Activated CD8-positive, alpha-beta memory T cell treated with anti-CD3 and anti-CD28 coated beads for 48 hours (primary cell): ENCODE measurements around the gene KRTAP10-1.
"Not testable (repeated sequence)": the region's sequence is repeated elsewhere in the genome, so short reads cannot be mapped to it uniquely, and the experiment has no call there.

Experiments used
- DNase-seq, 3 experiments: peaks; one replicate each; pipeline ENCODE4 v3.0.0-alpha.2; 2020; ENCODE audit warnings: low read depth in 2 of 3, low spot score in 2 of 3

The KRTAP10-1 gene, protein sequence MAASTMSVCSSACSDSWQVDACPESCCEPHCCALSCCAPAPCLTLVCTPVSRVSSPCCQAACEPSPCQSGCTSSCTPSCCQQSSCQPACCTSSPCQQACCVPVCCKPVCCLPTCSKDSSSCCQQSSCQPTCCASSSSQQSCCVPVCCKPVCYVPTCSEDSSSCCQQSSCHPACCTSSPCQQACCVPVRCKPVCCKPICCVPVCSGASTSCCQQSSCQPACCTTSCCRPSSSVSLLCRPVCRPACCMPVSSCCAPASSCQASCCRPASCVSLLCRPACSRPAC

DNA sequence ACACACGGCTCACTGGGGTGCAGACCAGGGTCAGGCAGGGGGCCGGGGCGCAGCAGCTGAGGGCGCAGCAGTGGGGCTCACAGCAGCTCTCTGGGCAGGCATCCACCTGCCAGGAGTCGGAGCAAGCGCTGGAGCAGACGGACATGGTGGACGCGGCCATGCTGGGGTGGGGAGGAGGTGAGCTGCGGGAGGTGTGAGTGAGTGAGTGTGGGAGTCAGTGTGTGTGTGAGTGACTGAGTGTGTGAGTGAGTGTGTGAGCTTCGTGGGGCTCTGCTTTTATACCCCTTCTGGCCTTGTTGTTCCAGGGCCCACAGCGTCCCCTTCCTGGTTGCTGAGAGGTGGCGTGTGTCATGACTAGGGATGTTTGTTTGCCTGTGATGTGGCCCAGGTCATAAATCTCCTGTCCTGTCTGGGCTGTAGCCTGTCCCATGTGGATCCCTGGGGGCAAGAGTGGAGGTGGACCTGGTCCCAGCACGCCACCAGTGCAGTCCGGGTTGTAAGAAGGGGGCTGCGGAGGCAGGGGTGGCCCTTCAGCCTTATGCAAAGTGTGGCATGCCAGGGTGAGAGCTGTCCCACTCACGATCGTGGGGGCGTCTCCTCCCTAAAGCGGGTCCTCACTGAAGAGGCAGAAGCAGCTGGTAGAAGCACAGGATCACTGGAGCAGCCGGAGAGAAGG lies at the start of gene KRTAP10-1:
Gene KRTAP10-1, minus strand, starts transcription at position 205 of the 676 bp plus-strand sequence. Its CDS starts 45 bp downstream, at position 160.
- no peak for DNase-seq

DNA sequence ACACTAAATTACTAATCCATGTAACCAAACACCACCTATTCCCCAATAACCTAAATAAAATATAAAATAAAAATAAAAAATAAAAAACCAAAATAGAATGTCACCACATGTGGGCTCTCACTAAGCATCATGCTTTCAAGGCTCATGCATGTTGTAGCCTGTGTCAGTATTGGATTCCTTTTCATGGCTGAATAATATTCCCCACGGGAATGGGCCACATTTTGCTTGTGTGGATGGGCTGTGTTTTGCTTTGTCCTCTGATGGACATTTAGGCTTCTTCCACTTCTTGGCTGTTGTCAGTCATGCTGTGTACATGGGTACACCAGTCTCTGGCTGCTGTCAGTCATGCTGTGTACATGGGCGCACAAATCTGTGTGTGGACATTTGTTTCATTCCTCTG lies 49.1 kb upstream of the KRTAP10-1 start:
- no peak for DNase-seq

DNA sequence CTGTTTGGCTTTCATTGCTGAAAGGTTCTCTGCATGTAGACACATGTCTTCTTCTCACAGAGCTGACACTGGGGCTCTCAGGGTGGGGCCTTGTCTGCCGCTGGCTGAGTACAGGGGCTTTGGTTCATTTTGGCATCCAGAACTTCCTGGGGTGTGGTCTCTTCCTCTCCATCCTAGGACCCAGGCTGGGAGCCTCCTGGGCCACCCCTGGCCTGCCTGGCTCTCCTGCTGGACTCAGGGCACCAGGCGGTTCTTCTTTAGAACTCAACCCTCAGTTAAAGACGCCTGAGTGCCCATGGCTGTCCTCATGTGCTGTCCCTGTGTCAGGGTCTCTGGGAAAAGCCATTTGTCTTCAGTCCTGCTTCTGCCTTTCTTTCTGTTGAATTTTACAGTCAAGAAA lies 45.9 kb upstream of the KRTAP10-1 start:
- no peak for DNase-seq

DNA sequence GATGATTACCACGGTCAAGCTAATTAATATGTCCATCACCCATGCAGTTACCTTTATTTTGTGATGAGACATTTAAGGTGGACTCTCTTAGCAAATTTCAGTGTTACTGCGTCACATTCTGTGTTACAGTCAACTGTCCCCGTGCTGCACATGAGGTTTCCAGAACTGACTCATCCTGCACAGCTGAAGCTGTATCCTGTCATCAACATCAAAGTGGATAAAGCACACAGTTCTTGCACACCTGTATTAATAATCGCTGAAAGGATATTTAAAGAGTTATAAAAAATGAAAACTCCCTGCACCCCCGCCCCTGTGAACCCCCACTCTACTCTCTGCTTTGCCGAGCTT lies 43.8 kb upstream of the KRTAP10-1 start:
- no peak for DNase-seq

DNA sequence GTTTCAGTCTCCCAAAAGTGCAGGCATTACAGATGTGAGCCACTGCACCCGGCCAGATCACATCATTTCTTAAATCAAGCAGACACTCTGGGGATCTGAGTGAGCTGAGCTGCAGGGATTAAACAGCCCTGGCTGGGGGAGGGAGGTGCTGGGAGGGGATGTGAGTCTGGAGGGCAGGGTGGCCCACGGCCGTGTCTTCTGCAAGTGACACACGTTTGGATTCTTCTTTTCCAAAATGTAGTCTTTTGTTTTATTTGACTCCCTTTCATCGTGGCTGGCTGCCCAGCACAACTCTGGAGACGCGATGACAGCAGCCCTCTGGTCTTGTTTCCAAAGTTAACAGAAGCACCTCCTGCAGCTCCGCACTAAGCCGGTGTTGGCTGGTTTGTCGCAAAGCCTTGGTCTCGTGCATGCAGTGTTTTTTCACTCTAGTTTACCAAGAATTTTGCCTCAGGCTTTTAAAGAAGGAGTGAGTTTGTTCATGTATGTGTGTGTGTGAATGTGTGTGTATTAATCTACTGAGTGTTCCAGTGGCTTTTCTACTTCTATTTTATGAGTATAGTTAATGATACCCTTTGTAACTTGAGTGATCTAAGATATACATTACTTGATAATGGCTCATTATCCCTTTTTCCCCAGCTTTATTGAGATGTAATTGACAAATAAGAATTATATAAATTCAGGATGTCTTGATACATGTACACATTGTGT lies 43.2 kb upstream of the KRTAP10-1 start:
- no peak for DNase-seq

DNA sequence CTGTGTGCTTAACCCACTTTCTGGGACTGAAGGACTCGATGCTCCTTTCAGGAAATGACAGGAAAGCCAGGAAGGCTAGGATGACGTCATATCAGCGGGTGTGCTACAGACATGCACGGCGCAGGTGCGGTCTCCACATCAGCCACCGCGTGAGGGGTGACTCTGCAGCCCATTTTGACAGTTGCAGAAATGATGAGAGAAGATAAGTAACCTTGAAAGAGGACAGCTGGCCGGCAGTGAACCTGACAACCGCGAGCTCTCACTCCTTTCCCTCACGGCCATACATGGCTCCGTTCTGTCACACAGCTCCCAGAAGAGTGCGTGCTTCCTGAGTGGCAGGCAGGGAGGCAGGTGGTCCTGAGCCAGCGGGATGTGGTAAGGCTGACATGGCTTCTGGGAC lies 42.1 kb upstream of the KRTAP10-1 start:
- DNase-seq: no peak

DNA sequence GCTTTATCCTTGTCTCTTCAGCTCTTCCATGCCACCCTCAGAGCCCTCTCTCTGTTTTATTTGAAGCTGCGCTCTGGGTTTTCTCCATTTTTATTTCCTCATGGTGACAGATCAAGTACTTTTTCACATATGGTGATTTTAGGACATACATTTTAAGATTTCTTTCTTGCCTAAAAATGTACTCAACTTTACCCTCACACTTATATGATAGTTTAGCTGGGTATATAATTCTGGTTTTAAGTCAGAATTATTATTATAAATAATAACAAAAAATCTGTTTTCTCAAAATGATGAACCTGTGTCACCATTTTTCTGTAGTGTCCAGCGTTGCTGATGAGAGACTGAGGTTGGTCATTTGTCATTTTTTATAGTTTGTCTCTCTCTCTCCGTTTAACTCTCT lies 41.2 kb upstream of the KRTAP10-1 start:
- no peak for DNase-seq

DNA sequence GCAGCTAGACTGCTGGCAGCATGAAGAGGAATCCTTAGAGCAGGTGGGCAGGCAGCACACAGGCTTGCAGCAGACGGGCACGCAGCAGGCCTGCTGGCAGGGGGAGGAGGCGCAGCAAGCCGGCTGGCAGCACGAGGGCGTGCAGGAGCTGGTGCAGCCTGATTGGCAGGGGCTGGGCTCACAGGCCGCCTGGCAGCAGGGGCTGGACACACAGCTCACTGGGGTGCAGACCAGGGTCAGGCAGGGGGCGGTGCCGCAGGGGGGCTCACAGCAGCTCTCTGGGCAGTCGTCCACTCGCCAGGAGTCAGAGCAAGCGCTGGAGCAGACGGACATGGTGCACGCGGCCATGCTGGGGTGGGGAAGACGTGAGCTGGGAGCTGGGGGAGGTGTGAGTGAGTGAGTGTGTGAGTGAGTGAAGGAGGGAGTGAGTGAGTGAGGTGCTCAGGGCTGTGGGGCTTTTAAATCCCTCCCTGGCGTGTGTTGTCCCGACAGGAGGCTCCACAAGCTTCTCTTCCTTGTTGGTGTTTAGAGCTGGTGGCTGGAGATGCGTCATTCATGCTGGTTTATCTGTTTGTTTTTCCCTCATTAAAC lies 40.3 kb upstream of the KRTAP10-1 start, which contains the start of gene KRTAP10-5:
Gene KRTAP10-5, minus strand, starts transcription at position 374 of the 591 bp plus-strand sequence. Its CDS starts 26 bp downstream, at position 348.
- not testable (repeated sequence) for DNase-seq

DNA sequence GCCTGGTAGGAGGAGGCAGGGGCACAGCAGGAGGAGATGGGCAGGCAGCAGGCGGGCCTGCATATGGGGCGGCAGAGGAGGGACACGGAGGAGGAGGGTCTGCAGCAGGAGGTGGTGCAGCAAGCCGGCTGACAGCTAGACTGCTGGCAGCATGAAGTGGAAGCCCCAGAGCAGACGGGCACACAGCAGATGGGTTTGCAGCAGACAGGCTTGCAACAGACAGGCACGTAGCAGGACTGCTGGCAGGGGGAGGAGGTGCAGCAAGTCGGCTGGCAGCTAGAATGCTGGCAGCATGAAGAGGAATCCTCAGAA lies 39.8 kb upstream of the KRTAP10-1 start:
- DNase-seq: no peak

DNA sequence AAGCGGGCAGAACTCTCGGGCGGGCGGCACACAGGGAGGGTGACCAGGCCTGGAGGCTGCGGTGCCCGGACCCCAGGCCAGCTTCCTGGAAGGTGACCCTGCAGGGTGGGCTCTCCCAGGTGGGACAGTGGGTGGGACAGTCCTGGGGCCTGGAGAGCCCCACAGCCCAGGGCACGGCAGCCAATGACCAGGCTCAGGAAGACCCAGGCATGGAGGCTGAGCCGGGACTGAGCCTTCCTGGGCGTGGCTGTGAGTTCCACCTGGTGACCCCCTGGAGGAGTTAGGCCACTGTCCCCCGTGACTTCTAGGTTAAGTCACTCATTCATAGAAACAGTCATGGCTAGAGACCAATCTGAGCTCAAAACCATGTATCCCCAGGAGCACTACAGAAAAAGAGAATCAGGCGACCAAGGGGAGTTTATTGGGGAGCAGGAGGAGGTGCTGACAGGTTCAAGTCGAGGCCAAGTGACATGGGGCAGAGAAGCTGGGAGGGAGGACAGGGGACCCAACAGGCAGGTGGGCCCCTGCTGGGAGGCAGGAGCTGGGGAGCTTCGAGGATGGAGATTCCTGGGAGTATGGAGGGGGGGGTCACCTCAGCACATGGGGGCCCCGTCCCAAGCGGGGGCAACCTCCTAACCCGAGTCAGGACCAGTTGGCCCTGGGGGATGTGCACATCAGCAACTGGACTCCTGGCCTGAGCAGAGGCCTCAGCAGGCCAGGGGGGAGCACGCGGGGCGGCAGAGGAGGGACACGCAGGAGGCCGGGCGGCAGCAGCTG lies 39.2 kb upstream of the KRTAP10-1 start:
- no peak for DNase-seq

DNA sequence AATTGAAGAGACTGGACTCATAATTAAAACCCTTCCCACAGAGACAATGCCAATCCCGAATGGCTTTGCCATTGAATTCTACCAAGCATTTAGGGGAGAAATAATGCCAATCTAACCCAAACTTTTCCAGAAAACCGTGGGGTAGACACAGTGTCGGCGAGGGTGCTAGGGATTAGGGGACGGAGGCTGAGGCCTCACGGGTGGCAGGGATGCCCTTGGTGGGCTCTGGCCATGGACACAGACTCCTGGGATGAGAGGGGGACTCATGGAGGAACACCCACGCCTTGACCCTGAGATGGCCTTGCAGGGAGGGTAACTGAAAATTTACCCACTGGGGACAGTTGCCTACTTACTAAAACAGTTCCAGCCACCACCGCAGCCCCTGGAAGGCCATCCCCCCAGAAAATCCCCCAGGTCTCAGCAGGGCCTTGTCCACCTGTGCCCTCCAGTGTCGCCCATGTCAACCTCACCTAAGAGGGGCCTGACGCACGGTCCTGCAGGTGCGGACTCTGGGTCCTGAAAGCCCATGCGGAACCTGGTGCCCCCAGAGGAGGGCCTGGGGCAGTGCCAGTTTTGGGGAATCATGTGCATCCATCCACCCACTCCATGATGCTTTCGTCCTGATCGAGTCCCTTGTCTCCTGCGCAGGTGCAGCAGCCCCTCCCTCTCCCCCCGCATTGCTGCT lies 38.5 kb upstream of the KRTAP10-1 start:
- DNase-seq: no peak

DNA sequence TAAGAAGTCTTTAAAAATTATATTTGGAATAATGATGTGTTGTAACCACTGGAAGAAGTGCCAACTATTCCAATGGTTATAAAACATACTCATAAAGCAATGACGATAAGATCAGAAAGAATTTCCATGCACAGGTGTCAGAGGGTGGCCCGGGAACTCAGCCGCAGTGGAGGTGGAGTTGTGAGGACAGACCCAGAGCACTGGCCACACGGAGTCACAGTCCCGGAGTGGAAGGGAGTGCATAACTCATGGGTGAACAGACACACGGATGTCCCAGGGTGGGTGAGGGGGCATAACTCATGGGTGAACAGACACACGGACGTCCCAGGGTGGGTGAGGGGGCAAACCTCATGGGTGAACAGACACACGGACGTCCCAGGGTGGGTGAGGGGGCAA lies 36.0 kb upstream of the KRTAP10-1 start:
- DNase-seq: no peak

DNA sequence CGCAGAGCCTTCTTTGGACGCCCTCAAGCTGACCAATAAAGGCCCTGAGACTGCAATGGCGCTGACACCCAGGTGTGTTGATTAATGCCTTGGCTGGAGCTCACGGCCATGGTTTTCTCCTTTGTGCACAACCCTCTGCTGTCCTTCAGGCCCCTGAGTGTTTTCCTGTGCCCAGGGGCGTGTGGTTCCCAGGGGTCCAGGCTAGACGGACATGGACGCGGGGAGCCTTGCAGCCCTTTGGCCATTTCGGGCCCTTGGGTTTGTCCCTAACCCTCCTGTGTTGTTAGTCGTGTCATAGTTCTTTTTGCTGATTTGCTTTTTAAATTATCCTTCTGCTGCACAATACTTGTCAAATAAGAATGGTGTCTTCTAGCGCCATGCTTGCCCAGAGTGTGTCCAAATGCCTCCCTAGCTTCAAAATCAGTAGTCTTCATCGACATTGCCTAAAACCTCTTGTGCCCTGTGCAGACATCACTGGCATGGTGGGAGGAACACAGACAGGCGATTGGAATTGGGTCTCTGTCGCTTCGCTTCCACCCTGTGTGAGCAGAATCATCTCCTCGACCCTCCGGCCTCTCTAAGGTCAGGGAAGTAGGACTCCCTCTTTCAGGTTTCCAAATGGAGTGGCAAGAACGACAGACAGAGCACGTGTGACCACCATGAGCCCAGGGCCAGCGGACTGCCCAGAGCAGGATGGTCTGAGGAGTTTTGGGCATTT lies 35.5 kb upstream of the KRTAP10-1 start:
- DNase-seq: no peak

DNA sequence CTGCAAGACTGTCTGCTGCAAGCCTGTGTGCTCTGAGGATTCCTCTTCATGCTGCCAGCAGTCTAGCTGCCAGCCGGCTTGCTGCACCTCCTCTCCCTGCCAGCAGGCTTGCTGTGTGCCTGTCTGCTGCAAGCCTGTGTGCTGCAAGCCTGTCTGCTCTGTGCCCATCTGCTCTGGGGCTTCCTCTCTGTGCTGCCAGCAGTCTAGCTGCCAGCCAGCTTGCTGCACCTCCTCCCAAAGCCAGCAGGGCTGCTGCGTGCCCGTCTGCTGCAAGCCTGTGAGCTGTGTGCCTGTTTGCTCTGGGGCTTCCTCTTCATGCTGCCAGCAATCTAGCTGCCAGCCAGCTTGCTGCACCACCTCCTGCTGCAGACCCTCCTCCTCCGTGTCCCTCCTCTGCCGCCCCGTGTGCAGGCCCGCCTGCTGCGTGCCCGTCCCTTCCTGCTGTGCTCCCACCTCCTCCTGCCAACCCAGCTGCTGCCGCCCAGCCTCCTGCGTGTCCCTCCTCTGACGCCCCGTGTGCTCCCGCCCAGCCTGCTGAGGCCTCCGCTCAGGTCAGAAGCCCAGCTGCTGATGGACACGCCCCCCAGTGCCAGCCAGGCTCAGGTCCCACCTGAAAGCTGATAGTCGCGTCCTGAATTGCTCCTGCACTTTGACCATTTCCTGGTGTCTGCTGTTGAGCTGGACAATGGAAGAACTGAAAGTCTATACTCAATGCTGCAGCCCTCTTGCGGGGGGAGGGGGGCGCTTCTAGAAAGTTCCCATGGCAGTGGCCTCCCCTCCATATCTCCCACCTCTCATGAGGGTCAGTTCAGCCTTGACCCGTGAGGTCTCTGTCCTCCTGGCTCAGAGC lies 34.7 kb upstream of the KRTAP10-1 start:
- no peak for DNase-seq

DNA sequence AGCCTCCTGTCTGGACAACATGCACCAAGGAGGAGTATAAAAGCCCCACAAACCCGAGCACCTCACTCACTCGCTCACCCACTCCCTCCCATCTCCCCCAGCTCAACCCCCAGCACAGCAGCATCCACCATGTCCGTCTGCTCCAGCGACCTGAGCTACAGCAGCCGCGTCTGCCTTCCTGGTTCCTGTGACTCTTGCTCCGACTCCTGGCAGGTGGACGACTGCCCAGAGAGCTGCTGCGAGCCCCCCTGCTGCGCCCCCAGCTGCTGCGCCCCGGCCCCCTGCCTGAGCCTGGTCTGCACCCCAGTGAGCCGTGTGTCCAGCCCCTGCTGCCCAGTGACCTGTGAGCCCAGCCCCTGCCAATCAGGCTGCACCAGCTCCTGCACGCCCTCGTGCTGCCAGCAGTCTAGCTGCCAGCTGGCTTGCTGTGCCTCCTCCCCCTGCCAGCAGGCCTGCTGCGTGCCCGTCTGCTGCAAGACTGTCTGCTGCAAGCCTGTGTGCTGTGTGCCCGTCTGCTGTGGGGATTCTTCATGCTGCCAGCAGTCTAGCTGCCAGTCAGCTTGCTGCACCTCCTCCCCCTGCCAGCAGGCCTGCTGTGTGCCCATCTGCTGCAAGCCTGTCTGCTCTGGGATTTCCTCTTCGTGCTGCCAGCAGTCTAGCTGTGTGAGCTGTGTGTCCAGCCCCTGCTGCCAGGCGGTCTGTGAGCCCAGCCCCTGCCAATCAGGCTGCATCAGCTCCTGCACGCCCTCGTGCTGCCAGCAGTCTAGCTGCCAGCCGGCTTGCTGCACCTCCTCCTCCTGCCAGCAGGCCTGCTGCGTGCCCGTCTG lies 33.8 kb upstream of the KRTAP10-1 start, which contains the start of gene KRTAP10-4:
Gene KRTAP10-4, plus strand, starts transcription at position 100 of the 827 bp plus-strand sequence. Its CDS starts 30 bp downstream, at position 130.
- not testable (repeated sequence) for DNase-seq

DNA sequence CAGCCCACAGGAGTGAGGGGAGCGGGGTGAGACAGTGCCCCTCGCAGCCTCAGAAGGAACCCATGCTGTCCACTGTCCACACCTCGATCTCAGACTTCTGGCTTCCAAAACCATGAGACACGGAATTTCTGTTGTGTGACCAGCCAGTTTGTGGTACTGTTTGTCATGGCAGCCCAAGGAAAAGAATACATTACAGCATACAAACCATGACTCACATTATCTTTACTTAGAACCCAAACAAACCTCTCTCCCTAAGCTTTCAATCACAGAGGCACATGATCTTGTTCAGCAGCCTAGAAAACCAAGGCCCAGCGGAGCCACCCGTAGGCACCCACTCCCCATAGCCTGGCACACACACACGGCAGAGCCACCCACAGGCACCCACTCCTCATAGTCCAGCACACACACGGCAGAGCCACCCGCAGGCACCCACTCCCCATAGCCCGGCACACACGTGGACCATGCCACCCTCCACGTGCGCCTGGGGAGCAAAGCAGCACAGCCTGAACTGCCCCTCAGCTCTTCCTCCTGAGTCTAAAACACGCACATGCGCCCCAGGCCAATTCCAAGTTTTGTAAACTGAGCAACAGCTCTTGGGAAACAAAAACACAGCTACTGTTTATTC lies 33.1 kb upstream of the KRTAP10-1 start:
- no peak for DNase-seq
